Common myeloid progenitor, CD34-positive (primary cell): ENCODE measurements around the gene ILF3.
A peak's percentile ranks its signal among the peaks of the same experiment; 100 is the strongest.

Experiments used
- CTCF ChIA-PET: fragments of 350-600 bp; sonication (Branson Sonifier 250); formaldehyde crosslinking; loops from one replicate; lab custom pipeline; 2021; ENCODE audit warnings: antibody characterized with exemption; lab: Charles Lee
- POLR2A ChIA-PET: fragments of 350-600 bp; sonication (Branson Sonifier 250); formaldehyde crosslinking; loops from one replicate; lab custom pipeline; 2021; ENCODE audit warnings: antibody characterized with exemption; lab: Charles Lee
- DNase-seq, 3 donors: peaks; one replicate each; pipeline versions ENCODE4 v3.0.0 to v3.0.0-alpha.2; 2013
- H3K27ac ChIP-seq, 2 experiments: 1 replicate in 1 of 2; 2 replicates in 1 of 2; pipeline ENCODE4 v1.7.0; 2013; ENCODE audit warnings: inconsistent platforms in 2 of 2, low read length in 2 of 2, mild to moderate bottlenecking in 2 of 2, low read depth in 1 of 2, moderate library complexity in 1 of 2; ENCODE audit not compliant: severe bottlenecking in 2 of 2, insufficient read depth in 1 of 2, poor library complexity in 1 of 2
- H3K27me3 ChIP-seq, 5 experiments: replicated peaks in 2 of 5; 1 replicate in 3 of 5; 2 replicates in 2 of 5; pipeline versions ENCODE4 v1.6.1 to v1.7.0; 2013; ENCODE audit warnings: low read length in 4 of 5, mild to moderate bottlenecking in 2 of 5, moderate library complexity in 2 of 5, inconsistent platforms in 1 of 5; ENCODE audit not compliant: insufficient read depth in 5 of 5, control insufficient read depth in 4 of 5
- H3K36me3 ChIP-seq, 4 experiments: 1 replicate in 2 of 4; 2 replicates in 2 of 4; pipeline versions ENCODE4 v1.6.1 to v1.7.0; 2013; ENCODE audit warnings: low read length in 3 of 4, control low read depth in 1 of 4, mild to moderate bottlenecking in 1 of 4; ENCODE audit not compliant: control insufficient read depth in 4 of 4, insufficient read depth in 4 of 4
- H3K4me1 ChIP-seq, 4 experiments: 1 replicate in 3 of 4; 2 replicates in 1 of 4; pipeline versions ENCODE4 v1.6.1 to v1.7.1; 2013; ENCODE audit warnings: low read length in 3 of 4, mild to moderate bottlenecking in 3 of 4, control low read depth in 1 of 4, inconsistent platforms in 1 of 4, moderate library complexity in 1 of 4; ENCODE audit not compliant: control insufficient read depth in 4 of 4, insufficient read depth in 4 of 4; ENCODE audit errors: control extremely low read depth in 1 of 4
- H3K4me3 ChIP-seq, 7 experiments: 1 replicate in 4 of 7; 2 replicates in 3 of 7; pipeline versions ENCODE4 v1.5.1 to v1.7.0; 2013; ENCODE audit warnings: mild to moderate bottlenecking in 7 of 7, low read length in 6 of 7, moderate library complexity in 6 of 7, inconsistent platforms in 2 of 7, low read depth in 2 of 7, control low read depth in 1 of 7; ENCODE audit not compliant: insufficient read depth in 4 of 7, control insufficient read depth in 1 of 7; ENCODE audit errors: extremely low read depth in 1 of 7
- H3K9me3 ChIP-seq, 5 experiments: 1 replicate in 4 of 5; 2 replicates in 1 of 5; pipeline versions ENCODE4 v1.6.1 to v1.7.1; 2013; ENCODE audit warnings: low read length in 4 of 5, mild to moderate bottlenecking in 2 of 5, inconsistent platforms in 1 of 5, low read depth in 1 of 5, moderate library complexity in 1 of 5; ENCODE audit not compliant: control insufficient read depth in 4 of 5, insufficient read depth in 2 of 5; ENCODE audit errors: control extremely low read depth in 1 of 5
- WGBS: methylation state at CpG from one replicate; pipeline ENCODE4 v1.1.5; 2013; ENCODE audit not compliant: insufficient coverage; 5-methylcytosine and 5-hydroxymethylcytosine counted together

The ILF3 gene

GRCh38 chr19:10694706-10695307 lies 40.7 kb downstream of the ILF3 start:
- ChIA-PET CTCF (interaction anchor here (1.0 to 1.8 kb wide), 6 partner anchors 9 to 128 kb away, joined by 3 to 6 read pairs (median 4); no protein-coding TSS in a partner anchor), POLR2A (no interaction called here)
- Histone ChIP-seq H3K27ac (no peak overlapping the region), H3K4me3 (peak overlapping the region in 2 of 7 experiments; percentile 49 to 68), H3K9me3 (no peaks in the 10 kb centered on the region), H3K4me1 (peaks cover 0 to 13% (median 10%) of the 10 kb centered on the region in 4 experiments), H3K27me3 (peaks cover 0 to 6% (median 0%) of the 10 kb centered on the region in 5 experiments), H3K36me3 (peaks cover 5 to 31% (median 26%) of the 10 kb centered on the region in 4 experiments)
- DNase-seq, result no peak
- 59% methylated on average over 16 of the region's 16 CpGs for WGBS

- POLR2A ChIA-PET, result no interaction called here
- peak overlapping the region in 6 of 7 experiments; percentile 39 to 68 (median 55) for H3K4me3 ChIP-seq
- H3K36me3 ChIP-seq, result peaks cover 0 to 22% (median 18%) of the 10 kb centered on the region in 4 experiments
- DNase-seq, result peak; percentile 91 to 96 (median 94)
- H3K27ac ChIP-seq, result no peak overlapping the region
- 7% methylated on average over 52 of the region's 59 CpGs for WGBS
- H3K4me1 ChIP-seq, result peaks cover 0 to 13% (median 10%) of the 10 kb centered on the region in 4 experiments
- no peaks in the 10 kb centered on the region for H3K9me3 ChIP-seq
- peaks cover 0 to 6% (median 0%) of the 10 kb centered on the region in 5 experiments for H3K27me3 ChIP-seq
- CTCF ChIA-PET, result interaction anchor here (0.6 to 1.8 kb wide), 8 partner anchors 9 to 153 kb away, joined by 3 to 6 read pairs (median 4); no protein-coding TSS in a partner anchor
Observed at GRCh38 chr19:10695401-10696398, 41.6 kb downstream of the ILF3 start.

- peak; percentile 71 to 87 (median 83) for DNase-seq
- ChIA-PET POLR2A (interaction anchor here (0.8 kb wide), 1 partner anchor 28 kb away, joined by 3 read pairs; no protein-coding TSS in a partner anchor), CTCF (interaction anchor here (0.5 to 7.8 kb wide), 19 partner anchors 11 to 216 kb away, joined by 3 to 69 read pairs (median 5); partner anchors contain the start of genes DNM2 and TMED1)
- Histone ChIP-seq H3K27ac (no peak overlapping the region), H3K4me1 (peaks cover 0 to 27% (median 22%) of the 10 kb centered on the region in 4 experiments), H3K27me3 (peaks cover 0 to 6% (median 0%) of the 10 kb centered on the region in 5 experiments), H3K4me3 (no peak overlapping the region), H3K9me3 (no peaks in the 10 kb centered on the region), H3K36me3 (no peaks in the 10 kb centered on the region)
- WGBS, result 48% methylated on average over 11 of the region's 15 CpGs
Observed at GRCh38 chr19:10699650-10700335, 45.6 kb downstream of the ILF3 start.

- Histone ChIP-seq H3K27me3 (peaks cover 0 to 4% (median 0%) of the 10 kb centered on the region in 5 experiments), H3K36me3 (peaks cover 0 to 3% (median under 1%) of the 10 kb centered on the region in 4 experiments), H3K9me3 (no peaks in the 10 kb centered on the region), H3K27ac (peak overlapping the region; percentile 33 to 74), H3K4me1 (peaks cover 0 to 16% (median 11%) of the 10 kb centered on the region in 4 experiments), H3K4me3 (peak overlapping the region; percentile 76 to 94 (median 91))
- ChIA-PET POLR2A (interaction anchor here (1.0 kb wide), 1 partner anchor 134 kb away, joined by 4 read pairs; the partner anchor contains the start of gene TMED1), CTCF (interaction anchor here (0.6 to 7.8 kb wide), 15 partner anchors 8 to 212 kb away, joined by 3 to 69 read pairs (median 3); partner anchors contain the start of gene DNM2)
- WGBS, result 7% methylated on average over 22 of the region's 24 CpGs
- peak in 2 of 3 donors; percentile 55 for DNase-seq
Observed at GRCh38 chr19:10701955-10702525, 47.9 kb downstream of the ILF3 start.

- no peaks in the 10 kb centered on the region for H3K9me3 ChIP-seq
- CTCF ChIA-PET, result interaction anchor here (0.7 to 1.2 kb wide), 3 partner anchors 10 to 157 kb away, joined by 3 to 5 read pairs (median 3); partner anchors contain the start of gene DNM2
- H3K36me3 ChIP-seq, result peaks cover 0 to 17% (median 10%) of the 10 kb centered on the region in 4 experiments
- H3K27ac ChIP-seq, result no peak overlapping the region
- no peak for DNase-seq
- no peaks in the 10 kb centered on the region for H3K27me3 ChIP-seq
- WGBS, result 97% methylated on average over 11 of the region's 12 CpGs
- H3K4me1 ChIP-seq, result peaks cover 0 to 5% (median 5%) of the 10 kb centered on the region in 4 experiments
- no peak overlapping the region for H3K4me3 ChIP-seq
- POLR2A ChIA-PET, result interaction anchor here (0.6 kb wide), 1 partner anchor 1105 kb away, joined by 3 read pairs; no protein-coding TSS in a partner anchor
Observed at GRCh38 chr19:10706990-10707389, 52.8 kb downstream of the ILF3 start.

- ChIA-PET CTCF (no interaction called here), POLR2A (no interaction called here)
- Histone ChIP-seq H3K4me3 (no peak overlapping the region), H3K9me3 (no peaks in the 10 kb centered on the region), H3K27me3 (no peaks in the 10 kb centered on the region), H3K4me1 (peaks cover 0 to under 1% (median under 1%) of the 10 kb centered on the region in 4 experiments), H3K27ac (no peak overlapping the region), H3K36me3 (peaks cover 0 to 18% (median 10%) of the 10 kb centered on the region in 4 experiments)
- no peak for DNase-seq
- WGBS, result 98% methylated on average over 14 of the region's 16 CpGs
Observed at GRCh38 chr19:10707440-10707839, 53.3 kb downstream of the ILF3 start.
